Measurements from ENCODE around the gene TGFB2. TPM values are rescaled to one million over a fixed set of nuclear protein-coding genes. Genes with fewer than 3 reads are reported as not detected.

The TGFB2 gene
- total RNA-seq, 2 experiments from 2014 or later = 0.03 to 0.11 TPM

- no peaks in the 10 kb centered on the region for H3K36me3 ChIP-seq (ENCODE audit: insufficient read depth, low read length)
- no peak overlapping the region for H2AFZ ChIP-seq (ENCODE audit: low read length)
- ChIA-PET CTCF (ENCODE audit: unreplicated experiment) (no interaction called here), POLR2A (no interaction called here)
- no peaks in the 10 kb centered on the region for H3K9me3 ChIP-seq (ENCODE audit: low read length)
- no peak for DNase-seq (ENCODE audit: low spot score)
- no peaks in the 10 kb centered on the region for H3K4me1 ChIP-seq (ENCODE audit: insufficient read depth, low read length, poor library complexity, severe bottlenecking)
- intact Hi-C loops (cut with micrococcal nuclease; ENCODE audit: unreplicated experiment) = no loop called here
- H3K4me3 ChIP-seq (ENCODE audit: low read depth, low read length, poor library complexity, severe bottlenecking) = no peak overlapping the region
- no peak for TF ChIP-seq CTCF (conservative IDR thresholded peaks at IDR 0.05; ENCODE audit: low read length)
- no peak for TF ChIP-seq EZH2phosphoT487 (IDR thresholded peaks at IDR 0.05; ENCODE audit: borderline replicate concordance, low read depth, low read length)
- H4K20me1 ChIP-seq (ENCODE audit: insufficient read depth, low read length) = no peaks in the 10 kb centered on the region
- H3K79me2 ChIP-seq (ENCODE audit: insufficient read depth, low read depth, low read length) = no peaks in the 10 kb centered on the region
- no peak overlapping the region for H3K4me2 ChIP-seq (ENCODE audit: low read length)
- no peak overlapping the region for H3K27ac ChIP-seq (ENCODE audit: low read depth, low read length, poor library complexity, severe bottlenecking)
- no peaks in the 10 kb centered on the region for H3K9me2 ChIP-seq (ENCODE audit: insufficient read depth, low read length)
- no TSS peak for BruUV-seq (replicated peaks)
These were observed 69.1 kb downstream of the TGFB2 start for GRCh38 chr1:218414060-218414728.

GRCh38 chr1:218415726-218416125, 70.6 kb downstream of the TGFB2 start:
- no peak overlapping the region for H3K4me3 ChIP-seq (ENCODE audit: low read depth, low read length, poor library complexity, severe bottlenecking)
- H3K4me1 ChIP-seq (ENCODE audit: insufficient read depth, low read length, poor library complexity, severe bottlenecking) = no peaks in the 10 kb centered on the region
- POLR2A ChIA-PET = no interaction called here
- H3K9me2 ChIP-seq (ENCODE audit: insufficient read depth, low read length) = no peaks in the 10 kb centered on the region
- intact Hi-C loops (cut with micrococcal nuclease; ENCODE audit: unreplicated experiment) = no loop called here
- H3K9me3 ChIP-seq (ENCODE audit: low read length) = no peaks in the 10 kb centered on the region
- no peaks in the 10 kb centered on the region for H3K36me3 ChIP-seq (ENCODE audit: insufficient read depth, low read length)
- H3K4me2 ChIP-seq (ENCODE audit: low read length) = no peak overlapping the region
- no TSS peak for BruUV-seq (replicated peaks)
- CTCF ChIA-PET (ENCODE audit: unreplicated experiment) = no interaction called here
- H3K27ac ChIP-seq (ENCODE audit: low read depth, low read length, poor library complexity, severe bottlenecking) = no peak overlapping the region
- TF ChIP-seq EZH2phosphoT487 (IDR thresholded peaks at IDR 0.05; ENCODE audit: borderline replicate concordance, low read depth, low read length) (no peak), CTCF (conservative IDR thresholded peaks at IDR 0.05; ENCODE audit: low read length) (no peak)
- no peaks in the 10 kb centered on the region for H3K79me2 ChIP-seq (ENCODE audit: insufficient read depth, low read depth, low read length)
- no peak for DNase-seq (ENCODE audit: low spot score)
- no peak overlapping the region for H2AFZ ChIP-seq (ENCODE audit: low read length)
- H4K20me1 ChIP-seq (ENCODE audit: insufficient read depth, low read length) = no peaks in the 10 kb centered on the region

- intact Hi-C loops (cut with micrococcal nuclease; ENCODE audit: unreplicated experiment) = no loop called here
- Histone ChIP-seq H3K4me3 (ENCODE audit: low read depth, low read length, poor library complexity, severe bottlenecking) (no peak overlapping the region), H2AFZ (ENCODE audit: low read length) (no peak overlapping the region), H3K4me2 (ENCODE audit: low read length) (no peak overlapping the region), H3K27ac (ENCODE audit: low read depth, low read length, poor library complexity, severe bottlenecking) (no peak overlapping the region), H3K36me3 (ENCODE audit: insufficient read depth, low read length) (no peaks in the 10 kb centered on the region), H3K79me2 (ENCODE audit: insufficient read depth, low read depth, low read length) (no peaks in the 10 kb centered on the region), H3K9me3 (ENCODE audit: low read length) (no peaks in the 10 kb centered on the region), H3K9me2 (ENCODE audit: insufficient read depth, low read length) (no peaks in the 10 kb centered on the region), H4K20me1 (ENCODE audit: insufficient read depth, low read length) (no peaks in the 10 kb centered on the region), H3K4me1 (ENCODE audit: insufficient read depth, low read length, poor library complexity, severe bottlenecking) (no peaks in the 10 kb centered on the region)
- CTCF ChIA-PET (ENCODE audit: unreplicated experiment) = no interaction called here
- no peak for TF ChIP-seq EZH2phosphoT487 (IDR thresholded peaks at IDR 0.05; ENCODE audit: borderline replicate concordance, low read depth, low read length)
- TF ChIP-seq CTCF (conservative IDR thresholded peaks at IDR 0.05; ENCODE audit: low read length) = no peak
- DNase-seq (ENCODE audit: low spot score) = no peak
- BruUV-seq (replicated peaks) = no TSS peak
- POLR2A ChIA-PET = interaction anchor here (0.7 kb wide), 1 partner anchor 122 kb away, joined by 3 read pairs; no protein-coding TSS in a partner anchor
These were observed 76.4 kb downstream of the TGFB2 start for GRCh38 chr1:218421531-218421930.
